VCaP (cell line): ENCODE results near the gene PLA2G4D.
"Not testable (repeated sequence)": the region's sequence is repeated elsewhere in the genome, so short reads cannot be mapped to it uniquely, and the experiment has no call there.

Experiments used
- H3K27ac ChIP-seq: fragments of 450-650 bp; 2 replicates; pipeline ENCODE4 v1.5.1; 2017
- CTCF ChIP-seq: fragments of 450-650 bp; conservative IDR thresholded peaks from 2 replicates; pipeline ENCODE4 v1.5.1; 2017; ENCODE audit warnings: mild to moderate bottlenecking, moderate library complexity

PLA2G4D gene

DNA sequence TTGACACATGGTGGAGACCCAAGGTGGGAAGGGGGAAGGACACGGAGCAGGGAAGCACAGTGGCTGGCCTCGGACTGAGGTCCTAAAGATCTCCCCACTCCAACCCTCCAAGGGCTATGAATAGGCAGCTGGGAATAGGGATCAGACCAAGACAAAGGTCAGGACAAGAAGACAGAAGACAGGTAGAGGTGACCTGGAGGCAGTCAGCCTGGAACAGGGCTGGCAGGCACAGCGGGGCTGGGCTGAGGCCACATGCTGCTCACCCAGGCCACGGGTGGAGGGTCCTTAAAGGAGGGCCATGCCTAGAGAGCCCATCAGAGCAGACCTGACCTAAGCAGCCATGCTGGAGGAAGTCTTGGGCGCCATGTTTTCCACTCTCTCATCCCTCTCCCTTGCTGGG lies 2.7 kb upstream of the PLA2G4D start:
- TF ChIP-seq CTCF: no peak
- no peak overlapping the region for H3K27ac ChIP-seq

GRCh38 chr15:42093966-42094365 lies 396 bp downstream of the PLA2G4D start:
- H3K27ac ChIP-seq: peak overlapping the region; percentile 25; the same call in 1 of the 2 replicates
- no peak for TF ChIP-seq CTCF

GRCh38 chr15:42092398-42093318 lies 1.7 kb downstream of the PLA2G4D start:
- no peak overlapping the region for H3K27ac ChIP-seq
- no peak for TF ChIP-seq CTCF

DNA sequence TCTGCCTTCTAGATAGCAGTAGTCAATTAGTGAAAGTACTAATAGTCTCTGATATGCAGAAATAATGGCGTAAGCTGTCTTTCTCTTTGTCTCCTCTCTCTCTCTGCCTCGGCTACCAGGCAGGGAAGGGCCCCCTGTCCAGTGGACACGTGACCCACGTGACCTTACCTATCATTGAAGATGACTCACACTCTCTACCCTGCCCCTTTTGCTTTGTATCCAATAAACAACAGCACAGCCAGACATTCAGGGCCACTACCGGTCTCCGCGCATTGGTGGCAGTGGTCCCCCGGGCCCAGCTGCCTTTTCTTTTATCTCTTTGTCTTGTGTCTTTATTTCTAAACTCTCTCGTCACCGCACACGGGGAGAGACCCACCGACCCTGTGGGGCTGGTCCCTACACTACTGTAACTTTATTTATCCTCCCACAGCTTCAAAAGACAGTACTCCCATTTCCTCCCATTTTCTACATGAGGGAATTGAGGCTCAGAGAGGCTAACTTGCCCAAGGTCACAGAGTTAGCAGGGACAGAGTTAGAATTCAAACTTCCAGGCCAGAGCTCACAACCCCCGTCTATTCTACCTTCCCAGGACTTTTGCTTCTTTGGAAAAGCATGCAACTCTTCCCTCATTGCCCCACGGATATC lies 2.5 kb downstream of the PLA2G4D start:
- not testable (repeated sequence) for H3K27ac ChIP-seq

- no peak for TF ChIP-seq CTCF
- no peak overlapping the region for H3K27ac ChIP-seq
Measured at GRCh38 chr15:42090781-42091180, 3.6 kb downstream of the PLA2G4D start.

GRCh38 chr15:42090370-42090769 lies 4.0 kb downstream of the PLA2G4D start:
- TF ChIP-seq CTCF: no peak
- no peak overlapping the region for H3K27ac ChIP-seq

DNA sequence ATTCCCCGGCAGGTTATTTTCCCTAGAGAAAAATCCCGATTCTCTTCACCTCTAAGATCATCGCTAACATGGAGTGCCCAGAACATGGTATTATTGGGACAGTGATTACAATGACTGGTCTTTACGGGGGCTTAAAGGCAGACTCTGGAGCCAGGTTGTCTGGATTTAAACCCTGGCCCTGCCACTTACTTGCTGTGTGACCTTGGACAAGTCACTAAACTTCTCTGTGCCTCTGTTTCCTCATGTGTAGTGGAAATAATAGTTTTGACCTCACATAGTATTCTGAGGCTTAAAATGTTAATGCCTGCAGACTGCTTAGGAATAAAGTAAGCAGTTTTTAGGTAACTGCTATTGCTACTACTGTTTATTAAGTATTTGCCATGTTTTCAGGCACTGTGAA lies 4.4 kb downstream of the PLA2G4D start:
- H3K27ac ChIP-seq: no peak overlapping the region
- TF ChIP-seq CTCF: no peak
